ENCODE results near the gene ATXN7. TPM values are rescaled to one million over a fixed set of nuclear protein-coding genes. Genes with fewer than 3 reads are reported as not detected.

ATXN7 gene
- total RNA-seq, 4 donors from 2014 or later: 20.9 to 28.2 (median 22.6) TPM

DNA sequence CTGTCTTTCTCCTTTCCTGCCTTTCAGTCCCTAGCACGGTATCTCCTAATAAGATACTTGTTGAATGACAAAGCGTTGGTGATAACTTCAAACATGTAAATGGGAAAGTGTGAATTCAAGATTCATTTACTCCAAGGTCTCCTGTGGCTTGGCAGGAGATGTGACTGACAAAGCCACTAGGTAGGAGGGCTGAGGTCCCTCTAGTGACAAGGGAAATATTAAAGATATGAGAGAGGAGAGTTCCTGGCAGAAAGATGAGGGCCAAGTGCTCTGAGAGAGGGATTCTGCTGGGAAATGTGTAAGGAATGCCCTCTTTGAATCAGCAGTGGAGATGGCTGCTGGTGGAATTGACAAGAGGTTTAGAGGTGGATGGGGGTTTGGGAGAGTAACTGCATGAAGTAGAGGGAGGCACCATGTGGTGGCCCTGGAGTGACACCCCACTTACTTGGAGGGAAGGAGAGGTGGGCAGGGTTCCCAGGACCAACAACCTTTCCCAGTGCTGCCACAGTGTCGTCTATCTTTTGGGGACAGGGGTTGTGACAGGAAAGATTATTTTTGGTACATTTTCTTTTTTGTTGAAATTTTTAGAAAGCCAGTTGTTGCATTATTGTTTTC, 91.5 kb downstream of the ATXN7 start:
- H3K4me1 ChIP-seq: peaks cover 17 to 91% (median 72%) of the 10 kb centered on the region in 4 donors
- intact Hi-C loops (cut with DNase I): loop anchor here (5.0 kb wide), 1 partner anchor 33 kb away; no protein-coding TSS in a partner anchor
- peak overlapping the region in 3 of 4 donors; percentile 7 to 43 (median 29) for H3K27ac ChIP-seq (replicated peaks in 1 of 4)

DNA sequence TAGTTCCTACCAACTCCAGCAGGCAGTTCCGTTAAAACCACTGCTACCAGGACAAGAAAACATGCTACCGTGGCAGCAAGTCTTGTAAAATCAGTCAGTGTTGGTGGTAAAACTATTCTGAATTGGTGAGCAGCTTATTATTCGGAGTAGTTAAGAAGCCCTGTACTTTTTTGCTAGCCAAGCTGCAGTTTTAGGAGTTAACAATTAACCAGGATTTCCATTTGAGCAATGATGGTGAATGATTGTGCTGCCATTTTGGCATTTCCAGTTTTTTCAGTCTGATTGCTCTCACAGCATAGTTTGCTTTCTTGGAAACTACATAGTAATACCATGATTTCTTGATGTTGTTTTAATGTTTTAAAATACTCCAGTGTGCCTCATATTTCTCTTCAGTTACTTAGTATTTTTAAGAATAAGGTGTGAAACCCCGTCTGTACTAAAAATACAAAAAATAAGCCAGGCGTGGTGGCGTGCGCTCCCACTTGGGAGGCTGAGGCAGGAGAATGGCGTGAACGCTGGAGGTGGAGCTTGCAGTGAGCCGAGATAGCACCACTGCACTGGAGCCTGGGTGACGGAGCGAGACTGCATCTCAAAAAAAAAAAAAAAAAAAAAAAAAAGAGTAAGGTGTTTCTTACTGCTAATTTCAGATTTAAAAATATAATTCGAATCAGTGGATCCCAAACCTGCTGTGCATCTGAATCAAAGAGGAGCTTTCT, 92.3 kb downstream of the ATXN7 start:
- no peak for DNase-seq (ENCODE audit: extremely low spot score)
- peaks cover 20 to 91% (median 72%) of the 10 kb centered on the region in 4 donors for H3K4me1 ChIP-seq
- TF ChIP-seq EP300 (IDR thresholded peaks at IDR 0.05) (no peak), POLR2A (IDR thresholded peaks at IDR 0.05; ENCODE audit: low read depth) (no peak), POLR2AphosphoS5 (IDR thresholded peaks at IDR 0.05) (no peak)
- TF ChIP-seq, protein P1, sequence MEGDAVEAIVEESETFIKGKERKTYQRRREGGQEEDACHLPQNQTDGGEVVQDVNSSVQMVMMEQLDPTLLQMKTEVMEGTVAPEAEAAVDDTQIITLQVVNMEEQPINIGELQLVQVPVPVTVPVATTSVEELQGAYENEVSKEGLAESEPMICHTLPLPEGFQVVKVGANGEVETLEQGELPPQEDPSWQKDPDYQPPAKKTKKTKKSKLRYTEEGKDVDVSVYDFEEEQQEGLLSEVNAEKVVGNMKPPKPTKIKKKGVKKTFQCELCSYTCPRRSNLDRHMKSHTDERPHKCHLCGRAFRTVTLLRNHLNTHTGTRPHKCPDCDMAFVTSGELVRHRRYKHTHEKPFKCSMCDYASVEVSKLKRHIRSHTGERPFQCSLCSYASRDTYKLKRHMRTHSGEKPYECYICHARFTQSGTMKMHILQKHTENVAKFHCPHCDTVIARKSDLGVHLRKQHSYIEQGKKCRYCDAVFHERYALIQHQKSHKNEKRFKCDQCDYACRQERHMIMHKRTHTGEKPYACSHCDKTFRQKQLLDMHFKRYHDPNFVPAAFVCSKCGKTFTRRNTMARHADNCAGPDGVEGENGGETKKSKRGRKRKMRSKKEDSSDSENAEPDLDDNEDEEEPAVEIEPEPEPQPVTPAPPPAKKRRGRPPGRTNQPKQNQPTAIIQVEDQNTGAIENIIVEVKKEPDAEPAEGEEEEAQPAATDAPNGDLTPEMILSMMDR (IDR thresholded peaks at IDR 0.05): no peak
- no peaks in the 10 kb centered on the region for H3K9me3 ChIP-seq
- intact Hi-C loops (cut with DNase I): loop anchor here (5.0 kb wide), 1 partner anchor 34 kb away; no protein-coding TSS in a partner anchor
- 88% methylated on average over 13 of the region's 13 CpGs for WGBS
- peaks cover 0 to 8% (median 0%) of the 10 kb centered on the region in 4 donors for H3K36me3 ChIP-seq
- H3K27me3 ChIP-seq: no peaks in the 10 kb centered on the region
- peak overlapping the region in 3 of 4 donors; percentile 7 to 70 (median 43) for H3K27ac ChIP-seq (replicated peaks in 1 of 4)
- H3K4me3 ChIP-seq: no peak overlapping the region

More for the DNA sequence above, 91.5 kb downstream of the ATXN7 start:
- H3K27me3 ChIP-seq: no peaks in the 10 kb centered on the region
- H3K4me3 ChIP-seq: no peak overlapping the region
- 95% methylated on average over 3 of the region's 3 CpGs for WGBS
- peaks cover 0 to 8% (median 0%) of the 10 kb centered on the region in 4 donors for H3K36me3 ChIP-seq
- no peak for DNase-seq (ENCODE audit: extremely low spot score)
- no peaks in the 10 kb centered on the region for H3K9me3 ChIP-seq
- TF ChIP-seq POLR2AphosphoS5 (IDR thresholded peaks at IDR 0.05) (no peak), EP300 (IDR thresholded peaks at IDR 0.05) (no peak)

DNA sequence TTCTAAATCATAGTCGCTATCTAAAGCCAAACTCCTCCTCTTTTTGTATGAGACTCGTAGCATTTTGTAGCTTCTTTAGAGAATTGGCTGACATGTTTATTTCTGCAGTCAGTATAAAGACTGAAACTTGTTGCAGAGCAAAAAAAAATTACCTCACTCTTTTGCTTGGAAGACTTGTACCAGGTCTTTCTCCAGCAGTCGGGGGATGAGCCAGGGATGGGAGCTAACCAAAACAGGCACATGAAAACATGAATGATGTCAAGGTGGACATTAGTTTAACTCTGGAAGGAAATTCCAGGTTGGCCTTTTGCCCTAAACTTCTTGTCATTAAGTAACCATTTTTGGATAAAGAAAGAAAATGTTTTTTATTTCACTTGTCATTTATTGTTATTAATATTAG, 95.5 kb downstream of the ATXN7 start:
- no peak for DNase-seq (ENCODE audit: extremely low spot score)
- peaks cover 13 to 82% (median 72%) of the 10 kb centered on the region in 4 donors for H3K4me1 ChIP-seq
- H3K36me3 ChIP-seq: no peaks in the 10 kb centered on the region
- H3K9me3 ChIP-seq: no peaks in the 10 kb centered on the region
- no peak for TF ChIP-seq EP300 (IDR thresholded peaks at IDR 0.05)
- no peak for TF ChIP-seq POLR2AphosphoS5 (IDR thresholded peaks at IDR 0.05)
- TF ChIP-seq POLR2A (IDR thresholded peaks at IDR 0.05; ENCODE audit: low read depth): no peak
- TF ChIP-seq, protein P1 (IDR thresholded peaks at IDR 0.05): no peak
- H3K27ac ChIP-seq (replicated peaks in 1 of 4): peak overlapping the region; percentile 70 to 81 (median 76)
- 37% methylated on average over 3 of the region's 3 CpGs for WGBS
- intact Hi-C loops (cut with DNase I): loop anchor here (5.0 kb wide), 1 partner anchor 37 kb away; no protein-coding TSS in a partner anchor
- H3K4me3 ChIP-seq: no peak overlapping the region
- no peaks in the 10 kb centered on the region for H3K27me3 ChIP-seq

DNA sequence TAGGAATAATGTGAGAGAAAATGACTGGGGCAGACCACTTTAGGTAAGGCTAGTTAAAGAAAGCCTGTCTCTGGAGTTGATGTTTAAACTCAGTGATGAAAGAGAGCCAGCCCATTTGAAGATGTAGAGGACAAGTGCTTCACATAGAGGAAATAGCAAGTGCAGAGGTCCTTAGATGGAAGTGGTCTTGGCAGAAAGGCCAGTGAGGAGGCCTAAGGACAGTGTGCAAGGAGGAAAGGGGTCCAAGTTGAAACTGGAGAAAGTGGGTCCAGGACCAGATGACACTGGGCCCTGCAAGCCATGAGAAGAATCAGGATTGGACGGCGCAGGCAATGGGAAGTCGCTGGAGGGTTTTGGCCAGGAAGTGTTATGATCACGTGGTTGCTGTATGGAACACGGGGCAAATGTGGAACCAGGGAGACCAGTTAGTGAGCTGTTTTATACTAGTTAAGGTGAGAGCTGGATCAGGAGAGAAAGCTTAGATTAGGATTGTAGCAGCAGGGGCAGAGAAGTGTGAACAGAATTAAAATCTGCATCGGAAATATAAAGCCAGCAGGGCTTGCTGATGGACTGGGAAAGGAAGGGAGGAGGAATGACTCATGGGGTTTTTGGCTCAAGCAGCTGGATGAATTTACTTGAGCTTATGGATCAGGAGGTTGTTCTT, 96.5 kb downstream of the ATXN7 start:
- Histone ChIP-seq H3K4me3 (peak overlapping the region; percentile 33 to 49 (median 44)), H3K27me3 (no peaks in the 10 kb centered on the region), H3K27ac (replicated peaks in 1 of 4) (peak overlapping the region; percentile 70 to 81 (median 76)), H3K36me3 (no peaks in the 10 kb centered on the region), H3K4me1 (peaks cover 23 to 85% (median 80%) of the 10 kb centered on the region in 4 donors), H3K9me3 (no peaks in the 10 kb centered on the region)
- intact Hi-C loops (cut with DNase I): no loop called here
- TF ChIP-seq, protein P1 (IDR thresholded peaks at IDR 0.05): no peak
- no peak for TF ChIP-seq EP300 (IDR thresholded peaks at IDR 0.05)
- no peak for TF ChIP-seq POLR2A (IDR thresholded peaks at IDR 0.05; ENCODE audit: low read depth)
- TF ChIP-seq POLR2AphosphoS5 (IDR thresholded peaks at IDR 0.05): peak; percentile 31 to 47
- DNase-seq (ENCODE audit: extremely low spot score): no peak
- 12% methylated on average over 6 of the region's 6 CpGs for WGBS

Data from esophagus muscularis mucosa (tissue), 4 donors.